ENCODE data around the gene GLRX3.

GRCh38 chr10:130193033-130193432 lies 56.8 kb downstream of the GLRX3 start:
- TF ChIP-seq CTCF (IDR thresholded peaks at IDR 0.05; ENCODE audit: low read depth, low read length) (no peak), EZH2phosphoT487 (IDR thresholded peaks at IDR 0.05; ENCODE audit: low read depth) (no peak)
